ENCODE measurements around the gene UHMK1.
"Not testable (repeated sequence)": the region's sequence is repeated elsewhere in the genome, so short reads cannot be mapped to it uniquely, and the experiment has no call there.

UHMK1 gene

GRCh38 chr1:162497723-162498495 is at the start of gene UHMK1:
Gene UHMK1 (plus strand): TSS chr1:162497818. CDS start chr1:162498001, 183 bp downstream.
- DNase-seq, result peak; percentile 82

GRCh38 chr1:162454361-162454760 is 43.3 kb upstream of the UHMK1 start:
- not testable (repeated sequence) for DNase-seq

- DNase-seq, result no peak
Measured at GRCh38 chr1:162456323-162456722, 41.3 kb upstream of the UHMK1 start.

- DNase-seq, result no peak
Measured at GRCh38 chr1:162458236-162458635, 39.4 kb upstream of the UHMK1 start.

- not testable (repeated sequence) for DNase-seq
Measured at GRCh38 chr1:162462425-162462824, 35.2 kb upstream of the UHMK1 start.

GRCh38 chr1:162463021-162463420 is 34.6 kb upstream of the UHMK1 start:
- no peak for DNase-seq

- no peak for DNase-seq
Measured at GRCh38 chr1:162466797-162467196, 30.8 kb upstream of the UHMK1 start.

- DNase-seq, result no peak
Measured at GRCh38 chr1:162470216-162470615, 27.4 kb upstream of the UHMK1 start.

GRCh38 chr1:162471290-162471853 is 26.2 kb upstream of the UHMK1 start:
- DNase-seq, result no peak

GRCh38 chr1:162475089-162475488 is 22.5 kb upstream of the UHMK1 start:
- no peak for DNase-seq

GRCh38 chr1:162475539-162476185 is 22.0 kb upstream of the UHMK1 start:
- DNase-seq, result no peak

- no peak for DNase-seq
Measured at GRCh38 chr1:162476620-162477019, 21.0 kb upstream of the UHMK1 start.

- DNase-seq, result no peak
Measured at GRCh38 chr1:162485236-162485635, 12.4 kb upstream of the UHMK1 start.

- no peak for DNase-seq
Measured at GRCh38 chr1:162487241-162487640, 10.4 kb upstream of the UHMK1 start.

- DNase-seq, result no peak
Measured at GRCh38 chr1:162488219-162488618, 9.4 kb upstream of the UHMK1 start.

GRCh38 chr1:162495531-162496233 is 1.9 kb upstream of the UHMK1 start:
- DNase-seq, result not testable (repeated sequence)

- DNase-seq, result no peak
Measured at GRCh38 chr1:162497104-162497722, 405 bp upstream of the UHMK1 start.

- no peak for DNase-seq
Measured at GRCh38 chr1:162498496-162498810, 835 bp downstream of the UHMK1 start.

- no peak for DNase-seq
Measured at GRCh38 chr1:162500805-162501204, 3.2 kb downstream of the UHMK1 start.

GRCh38 chr1:162502077-162502476 is 4.5 kb downstream of the UHMK1 start:
- no peak for DNase-seq

GRCh38 chr1:162502928-162503327 is 5.3 kb downstream of the UHMK1 start:
- no peak for DNase-seq

GRCh38 chr1:162527314-162527713 is 29.7 kb downstream of the UHMK1 start:
- no peak for DNase-seq

- DNase-seq, result no peak
Measured at GRCh38 chr1:162530307-162530987, 32.8 kb downstream of the UHMK1 start.

All from kidney glomerular epithelial cell (primary cell).